ENCODE results near the gene ST3GAL2.

- TF ChIP-seq CTCF (IDR thresholded peaks at IDR 0.05; ENCODE audit: borderline replicate concordance, extremely low read depth, low read length, poor library complexity, severe bottlenecking) (no peak), EZH2 (IDR thresholded peaks at IDR 0.05; ENCODE audit: borderline replicate concordance, low read depth, low read length, severe bottlenecking) (no peak)
These were observed 18.7 kb upstream of the ST3GAL2 start for GRCh38 chr16:70457446-70458166.

Measured in DND-41 (cell line).